Common myeloid progenitor, CD34-positive (primary cell): ENCODE results near the gene MSN.

Source experiments
- CTCF ChIA-PET: fragments of 350-600 bp; sonication (Branson Sonifier 250); formaldehyde crosslinking; loops from one replicate; lab custom pipeline; 2021; ENCODE audit warnings: antibody characterized with exemption; lab: Charles Lee
- POLR2A ChIA-PET: fragments of 350-600 bp; sonication (Branson Sonifier 250); formaldehyde crosslinking; loops from one replicate; lab custom pipeline; 2021; ENCODE audit warnings: antibody characterized with exemption; lab: Charles Lee
- DNase-seq, 3 donors: peaks; one replicate each; pipeline versions ENCODE4 v3.0.0 to v3.0.0-alpha.2; 2013
- H3K27ac ChIP-seq, 2 experiments: 1 replicate in 1 of 2; 2 replicates in 1 of 2; pipeline ENCODE4 v1.7.0; 2013; ENCODE audit warnings: inconsistent platforms in 2 of 2, low read length in 2 of 2, mild to moderate bottlenecking in 2 of 2, low read depth in 1 of 2, moderate library complexity in 1 of 2; ENCODE audit not compliant: severe bottlenecking in 2 of 2, insufficient read depth in 1 of 2, poor library complexity in 1 of 2
- H3K27me3 ChIP-seq, 5 experiments: replicated peaks in 2 of 5; 1 replicate in 3 of 5; 2 replicates in 2 of 5; pipeline versions ENCODE4 v1.6.1 to v1.7.0; 2013; ENCODE audit warnings: low read length in 4 of 5, mild to moderate bottlenecking in 2 of 5, moderate library complexity in 2 of 5, inconsistent platforms in 1 of 5; ENCODE audit not compliant: insufficient read depth in 5 of 5, control insufficient read depth in 4 of 5
- H3K36me3 ChIP-seq, 4 experiments: 1 replicate in 2 of 4; 2 replicates in 2 of 4; pipeline versions ENCODE4 v1.6.1 to v1.7.0; 2013; ENCODE audit warnings: low read length in 3 of 4, control low read depth in 1 of 4, mild to moderate bottlenecking in 1 of 4; ENCODE audit not compliant: control insufficient read depth in 4 of 4, insufficient read depth in 4 of 4
- H3K4me1 ChIP-seq, 4 experiments: 1 replicate in 3 of 4; 2 replicates in 1 of 4; pipeline versions ENCODE4 v1.6.1 to v1.7.1; 2013; ENCODE audit warnings: low read length in 3 of 4, mild to moderate bottlenecking in 3 of 4, control low read depth in 1 of 4, inconsistent platforms in 1 of 4, moderate library complexity in 1 of 4; ENCODE audit not compliant: control insufficient read depth in 4 of 4, insufficient read depth in 4 of 4; ENCODE audit errors: control extremely low read depth in 1 of 4
- H3K4me3 ChIP-seq, 7 experiments: 1 replicate in 4 of 7; 2 replicates in 3 of 7; pipeline versions ENCODE4 v1.5.1 to v1.7.0; 2013; ENCODE audit warnings: mild to moderate bottlenecking in 7 of 7, low read length in 6 of 7, moderate library complexity in 6 of 7, inconsistent platforms in 2 of 7, low read depth in 2 of 7, control low read depth in 1 of 7; ENCODE audit not compliant: insufficient read depth in 4 of 7, control insufficient read depth in 1 of 7; ENCODE audit errors: extremely low read depth in 1 of 7
- H3K9me3 ChIP-seq, 5 experiments: 1 replicate in 4 of 5; 2 replicates in 1 of 5; pipeline versions ENCODE4 v1.6.1 to v1.7.1; 2013; ENCODE audit warnings: low read length in 4 of 5, mild to moderate bottlenecking in 2 of 5, inconsistent platforms in 1 of 5, low read depth in 1 of 5, moderate library complexity in 1 of 5; ENCODE audit not compliant: control insufficient read depth in 4 of 5, insufficient read depth in 2 of 5; ENCODE audit errors: control extremely low read depth in 1 of 5
- WGBS: methylation state at CpG from one replicate; pipeline ENCODE4 v1.1.5; 2013; ENCODE audit not compliant: insufficient coverage; 5-methylcytosine and 5-hydroxymethylcytosine counted together

The MSN gene

GRCh38 chrX:65695849-65696449, 28.5 kb downstream of the MSN start:
- H3K36me3 ChIP-seq: peaks cover 0 to 13% (median 2%) of the 10 kb centered on the region in 4 experiments
- no CpG with 5 or more reads among the region's 3 CpGs for WGBS
- H3K27ac ChIP-seq: peak overlapping the region in 1 of 2 experiments; percentile 85
- peaks cover 39 to 81% (median 73%) of the 10 kb centered on the region in 4 experiments for H3K4me1 ChIP-seq
- ChIA-PET POLR2A (interaction anchor here (0.9 to 1.5 kb wide), 2 partner anchors 9 to 27 kb away, joined by 3 read pairs; no protein-coding TSS in a partner anchor), CTCF (interaction anchor here (0.9 to 1.5 kb wide), 4 partner anchors 8 to 27 kb away, joined by 3 to 6 read pairs (median 4); no protein-coding TSS in a partner anchor)
- no peaks in the 10 kb centered on the region for H3K9me3 ChIP-seq
- peak overlapping the region in 1 of 7 experiments; percentile 1 for H3K4me3 ChIP-seq
- peak in 1 of 3 donors; percentile 37 for DNase-seq
- no peaks in the 10 kb centered on the region for H3K27me3 ChIP-seq

GRCh38 chrX:65696613-65697012, 29.2 kb downstream of the MSN start:
- no peaks in the 10 kb centered on the region for H3K9me3 ChIP-seq
- peaks cover 0 to 17% (median 5%) of the 10 kb centered on the region in 4 experiments for H3K36me3 ChIP-seq
- CTCF ChIA-PET: interaction anchor here (0.9 to 1.6 kb wide), 3 partner anchors 25 to 100 kb away, joined by 3 to 4 read pairs (median 3); no protein-coding TSS in a partner anchor
- no peaks in the 10 kb centered on the region for H3K27me3 ChIP-seq
- H3K4me1 ChIP-seq: peaks cover 39 to 85% (median 77%) of the 10 kb centered on the region in 4 experiments
- peak overlapping the region; percentile 42 to 85 for H3K27ac ChIP-seq
- DNase-seq: peak in 2 of 3 donors; percentile 72 to 76
- POLR2A ChIA-PET: no interaction called here
- WGBS: 100% methylated on average over 1 of the region's 3 CpGs
- H3K4me3 ChIP-seq: peak overlapping the region in 4 of 7 experiments; percentile 16 to 48 (median 26)

GRCh38 chrX:65697211-65697641, 29.8 kb downstream of the MSN start:
- H3K36me3 ChIP-seq: peaks cover 0 to 17% (median 5%) of the 10 kb centered on the region in 4 experiments
- peaks cover 39 to 84% (median 77%) of the 10 kb centered on the region in 4 experiments for H3K4me1 ChIP-seq
- WGBS: 60% methylated on average over 1 of the region's 2 CpGs
- H3K4me3 ChIP-seq: peak overlapping the region in 4 of 7 experiments; percentile 15 to 48 (median 26)
- H3K27ac ChIP-seq: peak overlapping the region; percentile 42 to 85
- no peaks in the 10 kb centered on the region for H3K27me3 ChIP-seq
- no peaks in the 10 kb centered on the region for H3K9me3 ChIP-seq
- DNase-seq: no peak
- CTCF ChIA-PET: interaction anchor here (0.9 to 1.8 kb wide), 6 partner anchors 18 to 107 kb away, joined by 3 to 7 read pairs (median 4); no protein-coding TSS in a partner anchor
- POLR2A ChIA-PET: interaction anchor here (1.8 to 2.3 kb wide), 2 partner anchors 29 to 100 kb away, joined by 10 to 13 read pairs; no protein-coding TSS in a partner anchor

- CTCF ChIA-PET: interaction anchor here (0.7 to 2.0 kb wide), 18 partner anchors 11 to 318 kb away, joined by 3 to 11 read pairs (median 4); no protein-coding TSS in a partner anchor
- peak overlapping the region in 6 of 7 experiments; percentile 23 to 71 (median 44) for H3K4me3 ChIP-seq
- peak; percentile 74 to 94 (median 91) for DNase-seq
- 6% methylated on average over 4 of the region's 6 CpGs for WGBS
- POLR2A ChIA-PET: interaction anchor here (0.7 to 2.3 kb wide), 8 partner anchors 13 to 101 kb away, joined by 3 to 13 read pairs (median 8); partner anchors contain the start of gene MSN
- no peaks in the 10 kb centered on the region for H3K9me3 ChIP-seq
- H3K27ac ChIP-seq: peak overlapping the region; percentile 56 to 85
- no peaks in the 10 kb centered on the region for H3K27me3 ChIP-seq
- H3K36me3 ChIP-seq: peaks cover 0 to 17% (median 5%) of the 10 kb centered on the region in 4 experiments
- peaks cover 39 to 88% (median 78%) of the 10 kb centered on the region in 4 experiments for H3K4me1 ChIP-seq
Measured at GRCh38 chrX:65697915-65698796, 30.7 kb downstream of the MSN start.

GRCh38 chrX:65702956-65703355, 35.5 kb downstream of the MSN start:
- no peak overlapping the region for H3K27ac ChIP-seq
- CTCF ChIA-PET: interaction anchor here (0.8 to 2.2 kb wide), 8 partner anchors 15 to 106 kb away, joined by 3 to 11 read pairs (median 8); partner anchors contain the start of gene MSN
- H3K4me1 ChIP-seq: peaks cover 17 to 86% (median 57%) of the 10 kb centered on the region in 4 experiments
- DNase-seq: no peak
- POLR2A ChIA-PET: interaction anchor here (1.1 kb wide), 1 partner anchor 37 kb away, joined by 3 read pairs; no protein-coding TSS in a partner anchor
- WGBS: no CpG with 5 or more reads among the region's 2 CpGs
- no peak overlapping the region for H3K4me3 ChIP-seq
- no peaks in the 10 kb centered on the region for H3K27me3 ChIP-seq
- peaks cover 0 to 24% (median 5%) of the 10 kb centered on the region in 4 experiments for H3K36me3 ChIP-seq
- H3K9me3 ChIP-seq: no peaks in the 10 kb centered on the region

GRCh38 chrX:65705439-65705838, 38.0 kb downstream of the MSN start:
- Histone ChIP-seq H3K9me3 (no peaks in the 10 kb centered on the region), H3K27ac (peak overlapping the region in 1 of 2 experiments; percentile 47), H3K27me3 (no peaks in the 10 kb centered on the region), H3K4me3 (peak overlapping the region in 1 of 7 experiments; percentile 16), H3K4me1 (peaks cover 4 to 64% (median 34%) of the 10 kb centered on the region in 4 experiments), H3K36me3 (peaks cover 0 to 21% (median 6%) of the 10 kb centered on the region in 4 experiments)
- DNase-seq: no peak
- WGBS: 61% methylated on average over 5 of the region's 5 CpGs
- ChIA-PET CTCF (interaction anchor here (1.0 to 2.3 kb wide), 7 partner anchors 7 to 111 kb away, joined by 3 to 7 read pairs (median 4); no protein-coding TSS in a partner anchor), POLR2A (no interaction called here)
